RWPE2 (cell line): ENCODE results near the gene PLPP7.

ENCODE experiments used
- ATAC-seq: fragments of 200-7000 bp; cut with Tn5 transposase; 3 replicates; pipeline ENCODE4 v1.9.1; 2021; ENCODE audit warnings: low read depth
- DNase-seq: peaks from one replicate; pipeline ENCODE4 v3.0.0-alpha.2; 2020; ENCODE audit warnings: low spot score
- H3K27ac ChIP-seq: fragments of 450-650 bp; 2 replicates; pipeline ENCODE4 v1.5.1; 2017; ENCODE audit warnings: mild to moderate bottlenecking; ENCODE audit not compliant: poor library complexity, severe bottlenecking
- H3K27me3 ChIP-seq: fragments of 250-450 bp; sonication (Bioruptor Pico); 2 replicates; pipeline ENCODE4 v1.5.1; 2021; ENCODE audit warnings: mild to moderate bottlenecking, moderate library complexity; ENCODE audit not compliant: insufficient read depth, poor library complexity, severe bottlenecking
- H3K36me3 ChIP-seq: fragments of 250-450 bp; sonication (Bioruptor Pico); 2 replicates; pipeline ENCODE4 v1.5.1; 2020; ENCODE audit warnings: low read depth, mild to moderate bottlenecking, moderate library complexity
- H3K4me1 ChIP-seq: fragments of 250-450 bp; sonication (Bioruptor Pico); 2 replicates; pipeline ENCODE4 v1.5.1; 2021; ENCODE audit warnings: mild to moderate bottlenecking, moderate library complexity; ENCODE audit not compliant: insufficient read depth, poor library complexity, severe bottlenecking
- H3K4me3 ChIP-seq: fragments of 250-450 bp; sonication (Bioruptor Pico); 2 replicates; pipeline ENCODE4 v1.5.1; 2021; ENCODE audit warnings: mild to moderate bottlenecking, moderate library complexity; ENCODE audit not compliant: severe bottlenecking
- H3K9me3 ChIP-seq: fragments of 250-450 bp; sonication (Bioruptor Pico); 2 replicates; pipeline ENCODE4 v1.5.1; 2021; ENCODE audit warnings: mild to moderate bottlenecking, moderate library complexity; ENCODE audit not compliant: severe bottlenecking
- CTCF ChIP-seq: fragments of 450-650 bp; IDR thresholded peaks from one replicate; pipeline ENCODE4 v1.5.1; 2017; ENCODE audit warnings: mild to moderate bottlenecking, moderate library complexity; ENCODE audit not compliant: poor library complexity, severe bottlenecking

Gene PLPP7

GRCh38 chr9:131346559-131346958, 57.0 kb downstream of the PLPP7 start:
- Histone ChIP-seq H3K4me1 (no peaks in the 10 kb centered on the region), H3K9me3 (no peaks in the 10 kb centered on the region), H3K36me3 (no peaks in the 10 kb centered on the region), H3K27me3 (peaks cover 7% of the 10 kb centered on the region), H3K27ac (no peak overlapping the region), H3K4me3 (no peak overlapping the region)
- DNase-seq (no peak), ATAC-seq (no peak)
- TF ChIP-seq CTCF: no peak

- no peak for TF ChIP-seq CTCF
- Histone ChIP-seq H3K4me3 (no peak overlapping the region), H3K4me1 (no peaks in the 10 kb centered on the region), H3K9me3 (no peaks in the 10 kb centered on the region), H3K27ac (no peak overlapping the region), H3K27me3 (peaks cover 6% of the 10 kb centered on the region), H3K36me3 (no peaks in the 10 kb centered on the region)
- ATAC-seq (no peak), DNase-seq (no peak)
Observed at GRCh38 chr9:131347376-131348020, 58.0 kb downstream of the PLPP7 start.

- Histone ChIP-seq H3K27ac (no peak overlapping the region), H3K9me3 (no peaks in the 10 kb centered on the region), H3K4me3 (no peak overlapping the region), H3K4me1 (no peaks in the 10 kb centered on the region), H3K36me3 (no peaks in the 10 kb centered on the region), H3K27me3 (no peaks in the 10 kb centered on the region)
- DNase-seq: no peak
- TF ChIP-seq CTCF: peak; percentile 5
- ATAC-seq: no peak
Observed at GRCh38 chr9:131348631-131349521, 59.4 kb downstream of the PLPP7 start.

- H3K27me3 ChIP-seq: no peaks in the 10 kb centered on the region
- H3K36me3 ChIP-seq: no peaks in the 10 kb centered on the region
- no peak for TF ChIP-seq CTCF
- no peaks in the 10 kb centered on the region for H3K9me3 ChIP-seq
- no peaks in the 10 kb centered on the region for H3K4me1 ChIP-seq
- H3K27ac ChIP-seq: no peak overlapping the region
- no peak overlapping the region for H3K4me3 ChIP-seq
- DNase-seq: no peak
- no peak for ATAC-seq
Observed at GRCh38 chr9:131349522-131349880, 60.0 kb downstream of the PLPP7 start.
